ENCODE results near the gene DDHD1. TPM values are rescaled to one million over a fixed set of nuclear protein-coding genes. Genes with fewer than 3 reads are reported as not detected.

DDHD1 gene
- total and polyA plus RNA-seq, 12 donors = 4.6 to 34.9 (median 8.1) TPM

- intact Hi-C loops (cut with DNase I) = no loop called here
- Histone ChIP-seq H3K27me3 (no peaks in the 10 kb centered on the region), H3K4me3 (no peak overlapping the region), H3K27ac (no peak overlapping the region), H3K4me1 (replicated peaks in 1 of 2) (no peaks in the 10 kb centered on the region), H3K36me3 (replicated peaks in 1 of 2) (no peaks in the 10 kb centered on the region), H3K9me3 (replicated peaks in 1 of 3) (no peaks in the 10 kb centered on the region)
- no peak for DNase-seq
- 91 to 95% (median 93%) methylated on average over 3 of the region's 3 CpGs for whole genome bisulfite sequencing, 4 donors
- TF ChIP-seq CTCF (IDR thresholded peaks at IDR 0.05) = no peak
- no peak for TF ChIP-seq POLR2A (IDR thresholded peaks at IDR 0.05)
Measured at GRCh38 chr14:53023325-53023724, 129.8 kb downstream of the DDHD1 start.

- intact Hi-C loops (cut with DNase I) = no loop called here
- no peak for TF ChIP-seq POLR2A (IDR thresholded peaks at IDR 0.05)
- no peak for TF ChIP-seq CTCF (IDR thresholded peaks at IDR 0.05)
- WGBS, 4 donors = 89 to 93% (median 91%) methylated on average over 3 of the region's 3 CpGs
Measured at GRCh38 chr14:53022593-53022992, 130.5 kb downstream of the DDHD1 start.

GRCh38 chr14:53020193-53020932, 132.8 kb downstream of the DDHD1 start:
- no peak overlapping the region for H3K27ac ChIP-seq
- no peaks in the 10 kb centered on the region for H3K9me3 ChIP-seq (replicated peaks in 1 of 3)
- DNase-seq = no peak
- H3K4me3 ChIP-seq = no peak overlapping the region
- no peaks in the 10 kb centered on the region for H3K36me3 ChIP-seq (replicated peaks in 1 of 2)
- 65 to 85% (median 79%) methylated on average over 5 of the region's 5 CpGs for WGBS, 4 donors
- TF ChIP-seq CTCF (IDR thresholded peaks at IDR 0.05) = no peak
- TF ChIP-seq POLR2A (IDR thresholded peaks at IDR 0.05) = no peak
- H3K27me3 ChIP-seq = no peaks in the 10 kb centered on the region
- intact Hi-C loops (cut with DNase I) = no loop called here
- no peaks in the 10 kb centered on the region for H3K4me1 ChIP-seq (replicated peaks in 1 of 2)

More at GRCh38 chr14:53022593-53022992, 130.5 kb downstream of the DDHD1 start:
- Histone ChIP-seq H3K4me1 (replicated peaks in 1 of 2) (no peaks in the 10 kb centered on the region), H3K9me3 (replicated peaks in 1 of 3) (no peaks in the 10 kb centered on the region), H3K4me3 (no peak overlapping the region), H3K27ac (no peak overlapping the region), H3K36me3 (replicated peaks in 1 of 2) (no peaks in the 10 kb centered on the region), H3K27me3 (no peaks in the 10 kb centered on the region)
- no peak for DNase-seq

- H3K9me3 ChIP-seq (replicated peaks in 1 of 3) = no peaks in the 10 kb centered on the region
- H3K4me1 ChIP-seq (replicated peaks in 1 of 2) = no peaks in the 10 kb centered on the region
- H3K4me3 ChIP-seq = no peak overlapping the region
- H3K27me3 ChIP-seq = no peaks in the 10 kb centered on the region
- no peaks in the 10 kb centered on the region for H3K36me3 ChIP-seq (replicated peaks in 1 of 2)
- intact Hi-C loops (cut with DNase I) = no loop called here
- H3K27ac ChIP-seq = no peak overlapping the region
- TF ChIP-seq CTCF (IDR thresholded peaks at IDR 0.05) = no peak
- no peak for TF ChIP-seq POLR2A (IDR thresholded peaks at IDR 0.05)
- no peak for DNase-seq
Measured at GRCh38 chr14:53019406-53019805, 133.7 kb downstream of the DDHD1 start.

All from adrenal gland (tissue), 12 donors.